A375 (cell line): ENCODE measurements around the gene AQP2. TPM values are rescaled to one million over a fixed set of nuclear protein-coding genes. Genes with fewer than 3 reads are reported as not detected.

ENCODE experiments used
- total RNA-seq: library from RNA; depleted of rRNA; stranded (reverse); fragments of >200 nt; shearing (Covaris generic); gene quantifications from 2 replicates; pipeline ENCODE4 v1.2.3, GENCODE V29; 2014; rRNA removed

The AQP2 gene
- not detected in 2 replicates for total RNA-seq

GRCh38 chr12:49950273-49951251 is at the start of gene AQP2:
Gene AQP2 (plus strand): TSS chr12:49950737. CDS start chr12:49950831, 94 bp downstream.

GRCh38 chr12:49903700-49904423 is 46.7 kb upstream of the AQP2 start, which contains the start of gene FAIM2:
Gene FAIM2 (minus strand): TSS chr12:49903900. CDS start chr12:49903792, 108 bp downstream.

GRCh38 chr12:49961111-49961922 is 10.8 kb downstream of the AQP2 start, which contains the start of gene AQP5:
Gene AQP5 (plus strand): TSS chr12:49961872. CDS start chr12:49962018, 146 bp downstream.

GRCh38 chr12:49972641-49973360 is 22.3 kb downstream of the AQP2 start, which contains the start of gene AQP6:
Gene AQP6 (plus strand): TSS chr12:49972947. CDS start chr12:49973174, 227 bp downstream.

Other genes starting within 250 kb of the AQP2 start
- gene FMNL3, start 243.3 kb upstream of the AQP2 start, total RNA-seq = 25.5 and 26.9 TPM in 2 replicates
- 226 and 240 TPM in 2 replicates for gene TMBIM6, start 209.2 kb upstream of the AQP2 start, total RNA-seq
- 26.8 and 29.4 TPM in 2 replicates for gene NCKAP5L, start 122.3 kb upstream of the AQP2 start, total RNA-seq
- 3.9 and 4.1 TPM in 2 replicates for gene BCDIN3D, start 107.6 kb upstream of the AQP2 start, total RNA-seq
- 1.3 and 2.4 TPM in 2 replicates for gene FAIM2, start 46.8 kb upstream of the AQP2 start, total RNA-seq
- gene AQP5, start 11.1 kb downstream of the AQP2 start, total RNA-seq = 0.49 and 0.69 TPM in 2 replicates
- 0.26 and 0.88 TPM in 2 replicates for gene AQP6, start 22.2 kb downstream of the AQP2 start, total RNA-seq
- gene RACGAP1, start 74.8 kb downstream of the AQP2 start, total RNA-seq = 77.8 and 85.3 TPM in 2 replicates
- gene ASIC1, start 106.9 kb downstream of the AQP2 start, total RNA-seq = 5.9 and 7.6 TPM in 2 replicates
- gene SMARCD1, start 134.6 kb downstream of the AQP2 start, total RNA-seq = 154 and 178 TPM in 2 replicates
- gene GPD1, start 153.3 kb downstream of the AQP2 start, total RNA-seq = 0.53 and 1.0 TPM in 2 replicates
- gene COX14, start 161.5 kb downstream of the AQP2 start, total RNA-seq = 60.2 and 74.1 TPM in 2 replicates
- gene CERS5, start 216.6 kb downstream of the AQP2 start, total RNA-seq = 25.1 and 25.7 TPM in 2 replicates